ENCODE measurements around the gene EIF4G3.

Gene EIF4G3

GRCh38 chr1:20785907-20786252, 390.8 kb downstream of the EIF4G3 start:
- POLR2A ChIA-PET (ENCODE audit: low non-redundant PET): interaction anchor here (0.5 to 0.9 kb wide), 2 partner anchors 16 to 417 kb away, joined by 3 to 4 read pairs; no protein-coding TSS in a partner anchor
- TF ChIP-seq, protein P1, sequence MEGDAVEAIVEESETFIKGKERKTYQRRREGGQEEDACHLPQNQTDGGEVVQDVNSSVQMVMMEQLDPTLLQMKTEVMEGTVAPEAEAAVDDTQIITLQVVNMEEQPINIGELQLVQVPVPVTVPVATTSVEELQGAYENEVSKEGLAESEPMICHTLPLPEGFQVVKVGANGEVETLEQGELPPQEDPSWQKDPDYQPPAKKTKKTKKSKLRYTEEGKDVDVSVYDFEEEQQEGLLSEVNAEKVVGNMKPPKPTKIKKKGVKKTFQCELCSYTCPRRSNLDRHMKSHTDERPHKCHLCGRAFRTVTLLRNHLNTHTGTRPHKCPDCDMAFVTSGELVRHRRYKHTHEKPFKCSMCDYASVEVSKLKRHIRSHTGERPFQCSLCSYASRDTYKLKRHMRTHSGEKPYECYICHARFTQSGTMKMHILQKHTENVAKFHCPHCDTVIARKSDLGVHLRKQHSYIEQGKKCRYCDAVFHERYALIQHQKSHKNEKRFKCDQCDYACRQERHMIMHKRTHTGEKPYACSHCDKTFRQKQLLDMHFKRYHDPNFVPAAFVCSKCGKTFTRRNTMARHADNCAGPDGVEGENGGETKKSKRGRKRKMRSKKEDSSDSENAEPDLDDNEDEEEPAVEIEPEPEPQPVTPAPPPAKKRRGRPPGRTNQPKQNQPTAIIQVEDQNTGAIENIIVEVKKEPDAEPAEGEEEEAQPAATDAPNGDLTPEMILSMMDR (conservative IDR thresholded peaks at IDR 0.05; ENCODE audit: low read depth): no peak
- H3K27ac ChIP-seq: peak overlapping the region; percentile 97
- CTCF ChIA-PET: interaction anchor here (0.9 kb wide), 1 partner anchor 410 kb away, joined by 4 read pairs; no protein-coding TSS in a partner anchor
- peak; percentile 12 for DNase-seq (ENCODE audit: low spot score)

DNA sequence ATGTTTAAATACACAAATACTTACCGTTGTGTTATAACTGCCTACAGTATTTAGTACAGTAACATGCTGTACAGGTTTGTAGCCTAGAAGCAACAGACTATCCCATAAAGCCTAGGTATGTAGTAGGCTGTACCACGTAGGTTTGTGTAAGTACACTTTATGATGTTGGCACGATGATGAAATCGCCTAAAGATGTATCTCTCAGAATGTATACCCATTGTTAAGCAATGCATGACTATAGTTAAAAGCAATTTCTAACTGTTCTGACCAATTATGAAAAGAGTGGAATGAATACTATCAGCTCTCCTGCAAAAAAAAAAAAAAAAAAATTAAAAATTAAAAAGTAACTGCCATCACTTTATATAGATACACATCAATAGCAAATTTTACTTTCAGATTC, 401.0 kb downstream of the EIF4G3 start:
- TF ChIP-seq, protein P1 (conservative IDR thresholded peaks at IDR 0.05; ENCODE audit: low read depth): no peak
- no peak for DNase-seq (ENCODE audit: low spot score)
- H3K27ac ChIP-seq: no peak overlapping the region
- ChIA-PET POLR2A (ENCODE audit: low non-redundant PET) (no interaction called here), CTCF (no interaction called here)

GRCh38 chr1:20771780-20772179, 404.9 kb downstream of the EIF4G3 start:
- ChIA-PET POLR2A (ENCODE audit: low non-redundant PET) (no interaction called here), CTCF (interaction anchor here (0.7 kb wide), 1 partner anchor 10 kb away, joined by 4 read pairs; no protein-coding TSS in a partner anchor)
- TF ChIP-seq, protein P1 (conservative IDR thresholded peaks at IDR 0.05; ENCODE audit: low read depth): no peak
- H3K27ac ChIP-seq: no peak overlapping the region
- no peak for DNase-seq (ENCODE audit: low spot score)

- TF ChIP-seq, protein P1 (conservative IDR thresholded peaks at IDR 0.05; ENCODE audit: low read depth): no peak
- no peak for DNase-seq (ENCODE audit: low spot score)
- no peak overlapping the region for H3K27ac ChIP-seq
- ChIA-PET CTCF (no interaction called here), POLR2A (ENCODE audit: low non-redundant PET) (interaction anchor here (1.4 kb wide), 1 partner anchor 16 kb away, joined by 3 read pairs; no protein-coding TSS in a partner anchor)
Observed at GRCh38 chr1:20770314-20771087, 406.2 kb downstream of the EIF4G3 start.

- ChIA-PET POLR2A (ENCODE audit: low non-redundant PET) (no interaction called here), CTCF (interaction anchor here (0.7 kb wide), 1 partner anchor 57 kb away, joined by 4 read pairs; no protein-coding TSS in a partner anchor)
- DNase-seq (ENCODE audit: low spot score): no peak
- TF ChIP-seq, protein P1 (conservative IDR thresholded peaks at IDR 0.05; ENCODE audit: low read depth): no peak
- peak overlapping the region; percentile 27; the same call in 1 of the 2 replicates for H3K27ac ChIP-seq
Observed at GRCh38 chr1:20767271-20767670, 409.4 kb downstream of the EIF4G3 start.

DNA sequence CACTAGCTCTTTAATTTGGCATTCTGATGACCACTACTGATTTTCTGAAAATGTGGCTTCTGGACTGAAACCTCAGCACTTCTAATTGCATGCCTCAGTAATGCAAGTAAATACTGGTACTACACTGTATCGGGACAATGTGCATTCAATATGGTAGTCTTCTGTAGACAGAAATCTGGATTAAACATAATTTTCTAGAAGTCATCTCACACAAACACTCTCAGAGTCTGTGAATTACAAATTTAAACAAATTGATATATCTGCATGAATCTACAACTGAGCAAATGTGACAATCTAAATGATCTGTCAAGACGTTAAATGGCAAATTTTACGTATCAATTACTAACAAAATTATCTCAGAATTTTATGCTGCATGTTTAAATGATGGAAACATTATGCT, 413.3 kb downstream of the EIF4G3 start:
- ChIA-PET CTCF (no interaction called here), POLR2A (ENCODE audit: low non-redundant PET) (no interaction called here)
- H3K27ac ChIP-seq: no peak overlapping the region
- TF ChIP-seq, protein P1 (conservative IDR thresholded peaks at IDR 0.05; ENCODE audit: low read depth): no peak
- DNase-seq (ENCODE audit: low spot score): no peak
